CD14-positive monocyte (primary cell): ENCODE measurements around the gene WDR76. TPM values are rescaled to one million over a fixed set of nuclear protein-coding genes. Genes with fewer than 3 reads are reported as not detected.

Experiments used
- DNase-seq, 3 donors: peaks; one replicate each; pipeline ENCODE4 v3.0.0-alpha.2; 2011 to 2022
- H2AFZ ChIP-seq: 2 replicates; pipeline ENCODE4 v1.6.0; 2012; ENCODE audit warnings: mild to moderate bottlenecking, low read depth, low read length, inconsistent platforms; ENCODE audit not compliant: insufficient read depth, poor library complexity, severe bottlenecking
- H3K27ac ChIP-seq, 2 donors: 1 replicate in 1 of 2; 2 replicates in 1 of 2; pipeline ENCODE4 v1.5.1; 2012 to 2013; ENCODE audit warnings: low read length in 2 of 2, control low read depth in 1 of 2, inconsistent platforms in 1 of 2, low read depth in 1 of 2, mild to moderate bottlenecking in 1 of 2
- H3K27me3 ChIP-seq, 2 donors: one replicate each; pipeline versions ENCODE4 v1.6.0 to v1.6.1; 2011 to 2013; ENCODE audit warnings: low read length in 2 of 2; ENCODE audit not compliant: control insufficient read depth in 2 of 2, insufficient read depth in 2 of 2
- H3K36me3 ChIP-seq, 2 donors: replicated peaks in 1 of 2; 1 replicate in 1 of 2; 2 replicates in 1 of 2; pipeline versions ENCODE4 v1.5.1 to v1.6.1; 2012 to 2013; ENCODE audit warnings: low read length in 2 of 2, control low read depth in 1 of 2, inconsistent platforms in 1 of 2, mild to moderate bottlenecking in 1 of 2; ENCODE audit not compliant: insufficient read depth in 2 of 2, control insufficient read depth in 1 of 2
- H3K4me1 ChIP-seq, 2 donors: 1 replicate in 1 of 2; 2 replicates in 1 of 2; pipeline versions ENCODE4 v1.5.1 to v1.6.1; 2012 to 2013; ENCODE audit warnings: low read length in 2 of 2, control low read depth in 1 of 2, inconsistent platforms in 1 of 2, mild to moderate bottlenecking in 1 of 2, moderate library complexity in 1 of 2; ENCODE audit not compliant: insufficient read depth in 2 of 2, control insufficient read depth in 1 of 2
- H3K4me2 ChIP-seq: replicated peaks from 2 replicates; pipeline ENCODE3; 2012; ENCODE audit warnings: low read length, moderate library complexity, mild to moderate bottlenecking; ENCODE audit not compliant: poor library complexity, severe bottlenecking; ENCODE audit errors: extremely low read depth
- H3K4me3 ChIP-seq, 3 experiments: fragments of 200-600 bp in 1 of 3; sonication (generic) in 1 of 3; replicated peaks in 1 of 3; 1 replicate in 2 of 3; 2 replicates in 1 of 3; pipeline ENCODE4 v1.5.1; 2011 to 2013; ENCODE audit warnings: low read length in 3 of 3, mild to moderate bottlenecking in 3 of 3, control low read depth in 2 of 3, low read depth in 2 of 3, inconsistent platforms in 1 of 3, moderate library complexity in 1 of 3
- H3K79me2 ChIP-seq: 2 replicates; pipeline ENCODE4 v1.6.0; 2012; ENCODE audit warnings: mild to moderate bottlenecking, control low read depth, inconsistent platforms, low read length, moderate library complexity; ENCODE audit not compliant: insufficient read depth
- H3K9ac ChIP-seq: 2 replicates; pipeline ENCODE4 v1.6.0; 2017; ENCODE audit warnings: low read length, mild to moderate bottlenecking; ENCODE audit not compliant: insufficient read depth, poor library complexity, severe bottlenecking
- H3K9me3 ChIP-seq, 2 donors: replicated peaks in 1 of 2; 1 replicate in 1 of 2; 2 replicates in 1 of 2; pipeline versions ENCODE4 v1.5.1 to v1.6.1; 2012 to 2013; ENCODE audit warnings: low read length in 2 of 2, control low read depth in 1 of 2; ENCODE audit not compliant: control insufficient read depth in 1 of 2, insufficient read depth in 1 of 2
- H4K20me1 ChIP-seq: 2 replicates; pipeline ENCODE4 v1.6.0; 2012; ENCODE audit warnings: mild to moderate bottlenecking, low read length, control low read depth, moderate library complexity; ENCODE audit not compliant: insufficient read depth
- H3K27ac Mint-ChIP-seq, 7 donors: one replicate each; pipeline ENCODE4 v1.8.0; 2020; ENCODE audit warnings: mild to moderate bottlenecking in 7 of 7, mixed read lengths in 7 of 7, moderate library complexity in 6 of 7, inconsistent platforms in 2 of 7
- H3K27me3 Mint-ChIP-seq, 3 donors: one replicate each; pipeline ENCODE4 v1.8.0; 2021 to 2022; ENCODE audit warnings: low read depth in 3 of 3, mild to moderate bottlenecking in 3 of 3, mixed read lengths in 3 of 3, moderate library complexity in 3 of 3, inconsistent platforms in 1 of 3
- H3K36me3 Mint-ChIP-seq, 2 donors: one replicate each; pipeline ENCODE4 v1.8.0; 2020; ENCODE audit warnings: mixed read lengths in 2 of 2, inconsistent platforms in 1 of 2, mild to moderate bottlenecking in 1 of 2
- H3K4me1 Mint-ChIP-seq: one replicate; pipeline ENCODE4 v1.8.0; 2020; ENCODE audit warnings: mild to moderate bottlenecking, mixed read lengths
- H3K4me3 Mint-ChIP-seq, 2 donors: one replicate each; pipeline ENCODE4 v1.8.0; 2020; ENCODE audit warnings: mild to moderate bottlenecking in 2 of 2, mixed read lengths in 2 of 2, moderate library complexity in 1 of 2
- H3K9me3 Mint-ChIP-seq, 7 donors: one replicate each; pipeline ENCODE4 v1.8.0; 2020 to 2022; ENCODE audit warnings: mixed read lengths in 7 of 7, mild to moderate bottlenecking in 6 of 7, moderate library complexity in 6 of 7, inconsistent platforms in 2 of 7
- WGBS: methylation state at CpG from one replicate; pipeline ENCODE4 v1.1.5; 2013; ENCODE audit warnings: missing lambda C conversion rate; ENCODE audit not compliant: insufficient coverage; 5-methylcytosine and 5-hydroxymethylcytosine counted together
- intact Hi-C, 2 donors: fragments of 100-400 bp; cut with micrococcal nuclease; formaldehyde crosslinking; loops; one replicate each; pipeline versions ENCODE4 v1.15.0 to v1.15.1; 2023
- polyA plus RNA-seq, 3 donors: library from polyadenylated mRNA; depleted of rRNA in 1 of 3; unstranded in 2 of 3; stranded (reverse) in 1 of 3; fragments of 300-500 nt in 2 of 3; fragments of >200 nt in 1 of 3; fragmentation: Illumina TruSeq in 2 of 3; gene quantifications; 1 replicate in 2 of 3; 2 replicates in 1 of 3; pipeline ENCODE4 v1.2.3, GENCODE V29; 2012 to 2021
- TF ChIP-seq, protein P1 (sequence below): fragments of 200-600 bp; IDR thresholded peaks from one replicate; pipeline ENCODE4 v1.8.0; 2022; ENCODE audit warnings: antibody characterized with exemption, mild to moderate bottlenecking

WDR76 gene
- polyA plus RNA-seq, 3 donors, result 0.32 to 0.91 (median 0.40) TPM

DNA sequence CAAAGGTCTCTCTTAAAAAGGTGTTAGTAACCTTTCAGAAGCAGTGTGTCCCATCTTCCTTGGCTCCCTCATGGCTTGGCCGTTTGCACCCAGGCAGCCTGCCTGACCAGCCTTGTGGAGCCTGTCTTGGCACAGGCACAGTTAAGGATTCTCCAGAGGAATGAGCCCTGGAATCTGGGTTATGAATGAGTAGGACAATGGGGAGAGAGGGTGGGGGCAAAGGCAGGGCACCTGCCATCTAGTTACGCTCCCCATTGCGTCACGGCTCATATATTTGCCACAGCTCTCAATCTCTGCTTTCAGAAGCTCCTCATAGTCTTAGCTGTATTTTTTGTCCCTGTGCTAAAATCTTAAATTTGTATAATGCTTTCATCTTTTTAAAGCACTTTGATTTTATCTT is 50.6 kb downstream of the WDR76 start:
- H3K4me2 ChIP-seq, result no peak overlapping the region
- TF ChIP-seq, protein P1, sequence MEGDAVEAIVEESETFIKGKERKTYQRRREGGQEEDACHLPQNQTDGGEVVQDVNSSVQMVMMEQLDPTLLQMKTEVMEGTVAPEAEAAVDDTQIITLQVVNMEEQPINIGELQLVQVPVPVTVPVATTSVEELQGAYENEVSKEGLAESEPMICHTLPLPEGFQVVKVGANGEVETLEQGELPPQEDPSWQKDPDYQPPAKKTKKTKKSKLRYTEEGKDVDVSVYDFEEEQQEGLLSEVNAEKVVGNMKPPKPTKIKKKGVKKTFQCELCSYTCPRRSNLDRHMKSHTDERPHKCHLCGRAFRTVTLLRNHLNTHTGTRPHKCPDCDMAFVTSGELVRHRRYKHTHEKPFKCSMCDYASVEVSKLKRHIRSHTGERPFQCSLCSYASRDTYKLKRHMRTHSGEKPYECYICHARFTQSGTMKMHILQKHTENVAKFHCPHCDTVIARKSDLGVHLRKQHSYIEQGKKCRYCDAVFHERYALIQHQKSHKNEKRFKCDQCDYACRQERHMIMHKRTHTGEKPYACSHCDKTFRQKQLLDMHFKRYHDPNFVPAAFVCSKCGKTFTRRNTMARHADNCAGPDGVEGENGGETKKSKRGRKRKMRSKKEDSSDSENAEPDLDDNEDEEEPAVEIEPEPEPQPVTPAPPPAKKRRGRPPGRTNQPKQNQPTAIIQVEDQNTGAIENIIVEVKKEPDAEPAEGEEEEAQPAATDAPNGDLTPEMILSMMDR, result no peak
- DNase-seq, result no peak
- intact Hi-C loops, result no loop called here
- no peaks in the 10 kb centered on the region for H3K79me2 ChIP-seq
- WGBS, result no CpG with 5 or more reads among the region's 4 CpGs
- no peaks in the 10 kb centered on the region for H4K20me1 ChIP-seq
- Mint-ChIP-seq H3K9me3 (peaks cover 0 to 2% (median 0%) of the 10 kb centered on the region in 7 donors), H3K4me3 (no peak overlapping the region), H3K27ac (peak overlapping the region in 1 of 7 donors; percentile 44), H3K4me1 (no peaks in the 10 kb centered on the region), H3K36me3 (peaks cover 39 to 71% of the 10 kb centered on the region in 2 donors), H3K27me3 (no peaks in the 10 kb centered on the region)
- H3K4me3 ChIP-seq, result no peak overlapping the region
- no peak overlapping the region for H3K9ac ChIP-seq
- no peaks in the 10 kb centered on the region for H3K27me3 ChIP-seq
- H3K4me1 ChIP-seq, result no peaks in the 10 kb centered on the region
- peaks cover 0 to 56% of the 10 kb centered on the region in 2 donors for H3K36me3 ChIP-seq
- no peaks in the 10 kb centered on the region for H3K9me3 ChIP-seq
- no peak overlapping the region for H2AFZ ChIP-seq
- no peak overlapping the region for H3K27ac ChIP-seq

DNA sequence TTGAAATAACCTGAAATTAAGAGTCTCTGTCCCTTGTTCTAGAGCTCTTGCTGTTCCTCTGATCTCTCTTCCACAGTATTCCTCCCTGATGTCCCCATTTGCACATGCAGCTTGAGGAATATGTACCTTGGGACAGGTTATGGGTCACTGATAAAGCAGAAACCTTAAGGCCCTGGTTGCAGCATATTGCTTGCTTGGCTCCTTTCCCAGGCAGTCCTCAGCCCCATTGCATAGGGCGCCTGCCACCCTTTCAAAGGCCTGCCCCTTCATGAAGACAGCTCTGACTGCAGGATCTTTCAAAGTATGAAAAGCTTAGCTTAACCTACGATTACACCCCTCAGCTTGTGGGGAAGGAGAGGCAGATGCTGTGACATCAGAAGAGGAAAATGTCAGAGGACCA is 51.6 kb downstream of the WDR76 start:
- no peak for DNase-seq
- Histone ChIP-seq H4K20me1 (no peaks in the 10 kb centered on the region), H3K27me3 (no peaks in the 10 kb centered on the region), H3K9me3 (no peaks in the 10 kb centered on the region), H3K4me1 (no peaks in the 10 kb centered on the region), H3K79me2 (no peaks in the 10 kb centered on the region), H3K27ac (no peak overlapping the region), H3K9ac (peak overlapping the region; percentile 15), H3K4me3 (no peak overlapping the region), H2AFZ (no peak overlapping the region), H3K36me3 (peaks cover 0 to 49% of the 10 kb centered on the region in 2 donors), H3K4me2 (no peak overlapping the region)
- Mint-ChIP-seq H3K27ac (peak overlapping the region in 2 of 7 donors; percentile 54 to 60), H3K27me3 (no peaks in the 10 kb centered on the region), H3K4me3 (no peak overlapping the region), H3K9me3 (peaks cover 0 to 2% (median 0%) of the 10 kb centered on the region in 7 donors), H3K4me1 (no peaks in the 10 kb centered on the region), H3K36me3 (peaks cover 38 to 73% of the 10 kb centered on the region in 2 donors)
- WGBS, result no CpG with 5 or more reads among the region's 2 CpGs
- TF ChIP-seq, protein P1, result no peak
- intact Hi-C loops, result no loop called here
